H4 (cell line): Measurements from ENCODE around the gene RIMBP2. TPM values are rescaled to one million over a fixed set of nuclear protein-coding genes. Genes with fewer than 3 reads are reported as not detected.

Source experiments
- DNase-seq: peaks from one replicate; pipeline ENCODE4 v3.0.0-alpha.2; 2015; ENCODE audit warnings: low spot score
- total RNA-seq: library from RNA; depleted of rRNA; stranded (reverse); fragments of >200 nt; shearing (Covaris generic); gene quantifications from 2 replicates; pipeline ENCODE4 v1.2.3, GENCODE V29; 2014; rRNA removed

RIMBP2 gene
- total RNA-seq, 1 experiment from 2014 or later, result 0.50 TPM

DNA sequence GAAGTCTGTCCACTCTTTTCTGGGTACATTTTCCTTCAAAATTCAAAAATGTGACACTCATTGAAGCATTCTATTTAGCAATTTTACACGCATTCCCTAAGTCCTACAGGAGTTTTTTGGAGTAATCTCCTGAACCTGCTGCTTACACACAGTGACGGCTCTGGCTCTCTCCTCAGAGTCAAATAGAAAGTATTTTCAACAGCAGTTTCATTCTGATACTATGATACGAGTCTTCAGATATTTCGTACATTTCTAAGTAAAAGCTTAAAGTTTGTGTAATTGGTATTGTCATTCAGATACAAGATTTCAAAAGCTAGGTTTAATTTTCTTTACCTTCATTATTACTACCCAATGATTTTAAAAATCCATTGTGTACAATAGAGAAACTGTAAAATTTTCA is 342.0 kb downstream of the RIMBP2 start:
- no peak for DNase-seq

DNA sequence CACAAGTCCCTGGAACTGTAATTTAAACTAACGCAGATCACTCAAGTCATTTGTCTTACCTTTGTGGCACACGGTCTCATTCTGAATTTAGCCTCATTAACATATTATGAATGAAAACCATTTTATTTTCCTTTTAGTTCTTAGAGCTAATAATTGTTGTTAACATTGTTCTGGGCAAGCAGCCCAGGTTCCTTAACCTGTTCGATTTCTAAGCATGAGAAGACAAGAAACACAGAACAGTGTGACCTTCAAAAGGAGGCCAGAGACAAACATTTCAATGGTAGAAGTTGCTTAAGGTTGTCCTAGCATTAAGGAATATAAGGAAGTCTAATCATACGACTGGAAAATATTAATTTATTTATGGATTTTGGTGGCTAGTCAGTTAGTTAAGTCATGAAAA is 343.2 kb downstream of the RIMBP2 start:
- no peak for DNase-seq

- no peak for DNase-seq
These were observed 344.8 kb downstream of the RIMBP2 start for GRCh38 chr12:130371296-130371695.

GRCh38 chr12:130369816-130370215 is 346.3 kb downstream of the RIMBP2 start:
- no peak for DNase-seq

- DNase-seq, result no peak
These were observed 348.6 kb downstream of the RIMBP2 start for GRCh38 chr12:130367523-130367922.

GRCh38 chr12:130367003-130367402 is 349.1 kb downstream of the RIMBP2 start:
- DNase-seq, result no peak

DNA sequence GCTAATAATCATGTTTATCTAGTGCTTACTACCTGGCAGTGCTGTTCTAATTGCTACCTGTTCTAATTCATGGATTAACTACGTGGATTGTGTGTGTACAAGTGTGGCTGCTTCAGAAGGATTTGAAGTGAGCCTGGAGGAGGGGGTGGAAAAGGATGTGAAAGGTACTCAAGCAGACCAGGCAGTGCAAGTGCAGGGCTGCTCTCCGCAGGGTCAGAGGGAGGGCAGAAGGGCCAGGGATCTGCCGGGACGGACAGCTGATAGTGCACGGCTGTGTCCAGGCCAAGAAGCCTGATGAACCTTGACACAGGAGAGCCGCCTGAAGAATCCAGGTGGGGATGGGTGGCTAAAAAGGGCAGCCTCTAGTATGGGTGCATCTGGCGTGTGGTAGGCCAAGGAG is 349.9 kb downstream of the RIMBP2 start:
- no peak for DNase-seq

- no peak for DNase-seq
These were observed 351.5 kb downstream of the RIMBP2 start for GRCh38 chr12:130364578-130364977.

DNA sequence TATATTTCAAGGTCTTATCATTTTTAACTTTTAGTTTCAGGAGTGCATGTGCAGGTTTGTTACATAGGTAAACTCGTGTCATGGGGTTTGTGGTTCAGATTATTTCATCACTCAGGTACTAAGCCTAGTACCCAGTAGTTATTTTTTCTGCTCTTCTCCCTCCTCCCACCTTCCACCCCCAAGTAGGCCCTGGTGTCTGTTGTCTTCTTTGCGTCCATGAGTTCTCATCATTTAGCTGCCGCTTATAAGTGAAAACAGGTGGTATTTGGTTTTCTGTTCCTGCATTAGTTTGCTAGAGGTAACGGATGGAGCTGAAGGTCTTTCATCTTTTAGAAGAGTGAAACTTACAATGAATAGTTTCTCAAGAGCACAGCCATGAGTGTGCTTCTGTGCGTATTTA is 354.0 kb downstream of the RIMBP2 start:
- no peak for DNase-seq

GRCh38 chr12:130357729-130358330 is 358.3 kb downstream of the RIMBP2 start:
- no peak for DNase-seq

DNA sequence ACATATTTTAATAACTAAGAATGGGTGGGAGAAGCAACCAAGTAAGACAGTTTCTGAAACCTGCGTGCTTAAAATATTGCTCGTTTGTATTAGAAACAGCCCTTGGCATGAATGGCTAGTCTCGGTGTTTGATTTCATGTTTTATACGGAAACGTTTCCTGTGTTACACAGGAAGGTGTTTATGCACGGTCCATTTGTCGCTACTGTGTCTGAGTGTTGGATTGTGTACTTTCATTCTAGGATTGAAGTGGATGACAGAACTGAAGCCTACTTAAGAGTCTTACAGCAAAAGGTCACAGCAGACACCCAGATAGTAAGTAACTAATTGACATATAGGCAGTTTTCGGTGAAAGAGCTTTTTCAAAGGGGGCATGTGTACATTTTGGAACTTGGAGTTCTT is 358.9 kb downstream of the RIMBP2 start:
- no peak for DNase-seq

DNA sequence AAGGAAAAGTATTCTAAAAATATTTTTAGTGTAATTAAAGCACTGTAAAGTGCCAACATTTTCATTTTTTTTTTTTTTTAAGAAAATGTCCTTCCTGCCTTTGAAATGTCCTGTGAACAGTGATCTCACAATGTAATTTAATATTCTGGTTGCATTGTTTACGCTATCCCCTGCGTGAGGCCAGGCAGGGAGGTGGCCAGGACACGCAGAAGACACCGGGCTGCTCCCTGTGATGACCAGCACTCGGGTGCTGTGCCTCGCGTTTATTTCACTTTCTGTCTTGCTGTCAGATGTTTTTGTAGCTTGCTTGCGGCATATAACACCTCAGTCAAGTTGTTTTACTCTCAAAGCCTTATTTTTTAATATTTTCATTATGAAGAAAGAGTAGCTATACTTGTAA is 359.9 kb downstream of the RIMBP2 start:
- peak; percentile 23 for DNase-seq

DNA sequence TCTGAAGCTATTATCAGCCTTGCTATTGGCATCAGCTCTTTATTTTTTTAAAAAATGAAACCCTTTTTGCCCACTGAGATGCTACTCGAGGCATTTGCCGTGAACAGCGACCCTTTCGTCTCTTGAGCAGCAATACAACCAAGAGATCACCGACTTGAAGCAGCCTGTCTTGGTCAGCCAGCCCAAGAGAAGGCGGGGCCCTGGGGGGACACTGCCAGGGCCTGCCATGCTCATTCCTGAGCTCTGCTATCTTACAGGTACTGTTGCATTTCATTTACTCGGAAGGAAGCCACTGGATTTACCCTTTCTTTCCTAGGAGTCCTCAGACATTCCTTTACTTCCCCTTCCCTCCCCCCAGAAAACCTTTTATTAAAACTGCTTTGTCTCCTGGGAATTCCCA is 361.7 kb downstream of the RIMBP2 start:
- no peak for DNase-seq

- no peak for DNase-seq
These were observed 363.0 kb downstream of the RIMBP2 start for GRCh38 chr12:130353081-130353480.

- DNase-seq, result peak; percentile 17
These were observed 364.8 kb downstream of the RIMBP2 start for GRCh38 chr12:130351326-130351725.

- no peak for DNase-seq
These were observed 365.4 kb downstream of the RIMBP2 start for GRCh38 chr12:130350715-130351114.

DNA sequence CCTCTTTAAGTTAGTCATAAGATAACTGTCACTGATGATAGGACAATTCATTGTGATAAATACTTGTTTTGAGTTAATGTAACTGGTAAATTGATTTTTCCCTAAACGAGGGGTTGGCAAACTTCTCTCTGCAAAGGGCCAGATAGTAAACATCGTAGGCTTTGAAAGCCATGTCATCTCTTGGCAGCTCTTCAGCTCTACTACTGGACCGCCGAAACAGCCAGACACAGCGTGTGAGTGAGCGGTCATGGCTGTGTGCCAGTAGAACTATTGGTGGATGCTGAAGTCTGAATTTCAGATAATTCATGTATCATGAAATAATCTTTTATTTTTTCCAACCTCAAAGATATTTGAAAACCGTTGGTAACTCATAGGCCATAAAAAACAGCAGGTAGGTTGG is 368.5 kb downstream of the RIMBP2 start:
- DNase-seq, result no peak

Other genes starting within 250 kb of the RIMBP2 start
- 19.6 and 20.5 TPM in 2 replicates for gene STX2, start 123.0 kb upstream of the RIMBP2 start, total RNA-seq
- 983 and 1,090 TPM in 2 replicates for gene RAN, start 155.8 kb upstream of the RIMBP2 start, total RNA-seq
- 0.14 and 0.21 TPM in 2 replicates for gene ADGRD1, start 237.6 kb upstream of the RIMBP2 start, total RNA-seq